Cardiac septum (tissue), 1 donor: Measurements from ENCODE around the gene PPP3R2. TPM values are rescaled to one million over a fixed set of nuclear protein-coding genes. Genes with fewer than 3 reads are reported as not detected.
"Not testable (repeated sequence)": the region's sequence is repeated elsewhere in the genome, so short reads cannot be mapped to it uniquely, and the experiment has no call there.

ENCODE experiments used
- DNase-seq: peaks from one replicate; pipeline ENCODE4 v3.0.0-alpha.2; 2020; ENCODE audit warnings: low spot score
- intact Hi-C: fragments of 100-400 bp; cut with DNase I; formaldehyde crosslinking; loops from one replicate; pipeline ENCODE4 v1.14.0; 2022
- total RNA-seq: library from RNA; stranded (reverse); fragmentation: NEBNext Ultra II Directional; extraction: Animal tissue kit (Norgen Biotek cat#: 25700); gene quantifications from one replicate; pipeline ENCODE4 v1.2.1, GENCODE V29; 2021
- donor health status: DM: no; HTN: no; CAD: no.

Gene PPP3R2
- total RNA-seq, 1 donor from 2014 or later: not detected

- intact Hi-C loops: no loop called here
Measured at GRCh38 chr9:101590901-101591300, 3.9 kb downstream of the PPP3R2 start.

GRCh38 chr9:101590074-101590473, 4.7 kb downstream of the PPP3R2 start:
- DNase-seq, intact Hi-C loops: not testable (repeated sequence)

More at GRCh38 chr9:101590901-101591300, 3.9 kb downstream of the PPP3R2 start:
- DNase-seq: no peak

DNA sequence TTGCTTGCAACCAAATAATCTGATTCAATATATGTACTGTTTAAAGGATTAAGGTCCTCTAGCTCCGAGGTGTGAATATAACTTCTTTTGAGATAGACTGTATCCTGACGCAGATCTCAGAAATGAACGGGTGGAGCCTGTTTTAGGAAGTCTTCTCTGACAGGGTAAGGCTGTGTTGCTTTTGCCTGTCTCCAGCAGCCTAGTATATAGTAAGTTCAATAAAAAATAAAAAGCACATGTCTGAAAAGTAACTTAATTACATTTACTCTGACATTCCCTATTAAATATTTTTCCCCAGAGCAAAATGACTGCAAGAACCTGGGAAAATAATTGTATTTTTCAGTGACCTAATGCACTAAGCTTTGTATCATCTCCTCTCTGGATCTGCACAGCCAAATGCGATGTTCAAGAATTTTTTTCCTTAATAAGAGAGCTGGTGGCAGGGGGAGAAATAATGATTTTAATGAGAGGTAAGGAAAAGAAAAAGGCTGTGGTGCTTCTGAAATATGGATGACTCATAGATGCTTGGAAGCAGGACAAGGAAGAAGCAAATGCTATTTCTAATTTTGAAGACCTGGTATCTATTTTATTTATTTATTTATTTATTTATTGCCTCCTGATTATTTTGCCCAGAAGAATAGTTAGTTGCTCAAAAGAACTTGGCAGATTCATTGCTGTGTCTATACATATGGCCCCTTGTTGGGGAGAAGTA, 7.3 kb downstream of the PPP3R2 start:
- no peak for DNase-seq
- intact Hi-C loops: no loop called here

- DNase-seq: no peak
- intact Hi-C loops: no loop called here
Measured at GRCh38 chr9:101586651-101587050, 8.1 kb downstream of the PPP3R2 start.

- intact Hi-C loops: no loop called here
- DNase-seq: no peak
Measured at GRCh38 chr9:101585740-101586139, 9.0 kb downstream of the PPP3R2 start.

- intact Hi-C loops: no loop called here
- DNase-seq: no peak
Measured at GRCh38 chr9:101582553-101582952, 12.2 kb downstream of the PPP3R2 start.

DNA sequence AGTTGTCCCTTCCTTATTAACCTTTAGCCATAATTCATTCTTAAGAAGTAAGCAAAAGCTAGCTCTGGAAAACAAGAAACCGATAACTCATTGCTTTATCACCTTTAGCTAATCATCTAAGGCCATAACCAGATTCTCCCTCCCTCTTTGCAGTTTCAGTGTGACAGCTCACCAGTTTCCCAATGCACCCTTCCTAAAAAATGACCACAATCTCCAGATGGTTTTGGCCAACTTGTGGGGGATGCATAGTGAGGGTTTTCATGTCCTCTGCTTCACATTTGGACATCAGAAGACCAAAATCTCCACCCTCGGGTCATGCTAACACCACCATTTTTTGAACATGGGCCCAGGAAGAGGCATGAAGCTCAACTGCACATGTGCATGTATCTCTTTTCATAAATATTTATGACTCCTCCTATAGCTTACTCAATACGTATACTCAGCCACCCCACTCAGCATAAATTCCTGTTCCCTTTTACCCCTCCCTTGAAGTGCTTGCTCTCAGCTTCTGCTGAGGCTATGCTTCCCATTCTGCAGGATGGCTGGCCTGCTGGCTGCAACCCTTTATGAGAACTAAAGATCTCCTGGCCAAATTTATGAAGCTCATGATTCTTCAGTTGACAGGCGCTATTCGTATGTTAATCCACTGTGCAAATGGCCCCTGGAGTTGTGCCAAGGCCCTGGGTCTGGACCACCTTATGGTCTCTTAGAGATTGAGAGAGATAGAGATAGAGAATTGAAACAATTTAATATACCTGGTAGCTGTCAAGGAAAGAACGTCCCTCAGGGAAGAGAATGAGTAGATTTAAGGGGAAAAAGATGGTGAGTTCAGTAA, 14.8 kb downstream of the PPP3R2 start:
- intact Hi-C loops: no loop called here
- no peak for DNase-seq

DNA sequence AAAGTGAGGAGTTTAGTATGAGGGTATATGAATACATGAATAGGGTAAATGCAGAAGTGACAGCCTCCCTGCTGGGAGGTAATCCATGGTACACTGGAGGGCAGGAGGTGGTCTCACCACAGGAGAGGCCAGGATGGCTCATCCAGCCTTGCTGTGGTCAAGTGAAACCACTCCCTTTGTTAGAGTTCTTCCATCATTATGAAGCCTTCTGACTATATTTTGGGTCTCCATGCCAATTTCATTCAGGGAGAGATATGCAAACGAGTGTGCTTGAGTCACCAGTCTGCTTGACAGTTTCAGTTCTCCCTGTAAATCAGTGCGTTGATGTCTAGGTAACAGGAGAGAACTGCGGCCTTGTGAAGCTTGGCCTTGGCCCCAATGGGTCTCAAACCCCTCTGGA, 16.4 kb downstream of the PPP3R2 start:
- no peak for DNase-seq
- intact Hi-C loops: no loop called here

GRCh38 chr9:101574731-101575333, 19.9 kb downstream of the PPP3R2 start:
- intact Hi-C loops: no loop called here
- DNase-seq: no peak

DNA sequence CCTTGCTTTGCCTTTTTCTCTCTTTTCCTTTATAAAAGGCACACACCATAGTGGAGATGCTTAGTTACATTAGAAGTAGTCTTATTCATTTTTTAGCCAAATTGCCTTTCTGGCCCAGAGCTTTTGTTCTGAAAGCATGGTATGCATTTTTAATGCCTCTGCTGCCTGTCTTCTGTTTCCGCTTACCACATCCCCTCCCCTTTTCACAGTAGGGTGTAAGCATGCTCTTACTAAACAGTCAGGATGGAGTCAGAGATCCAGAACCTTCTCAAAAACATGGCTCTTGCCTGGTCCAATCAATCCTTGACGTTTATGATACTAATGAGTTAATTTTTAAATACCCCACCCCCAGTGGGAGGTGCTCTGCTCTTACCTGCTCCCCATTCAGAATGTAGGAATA, 22.5 kb downstream of the PPP3R2 start:
- intact Hi-C loops: no loop called here
- DNase-seq: no peak

- intact Hi-C loops: no loop called here
- no peak for DNase-seq
Measured at GRCh38 chr9:101571114-101571513, 23.7 kb downstream of the PPP3R2 start.

DNA sequence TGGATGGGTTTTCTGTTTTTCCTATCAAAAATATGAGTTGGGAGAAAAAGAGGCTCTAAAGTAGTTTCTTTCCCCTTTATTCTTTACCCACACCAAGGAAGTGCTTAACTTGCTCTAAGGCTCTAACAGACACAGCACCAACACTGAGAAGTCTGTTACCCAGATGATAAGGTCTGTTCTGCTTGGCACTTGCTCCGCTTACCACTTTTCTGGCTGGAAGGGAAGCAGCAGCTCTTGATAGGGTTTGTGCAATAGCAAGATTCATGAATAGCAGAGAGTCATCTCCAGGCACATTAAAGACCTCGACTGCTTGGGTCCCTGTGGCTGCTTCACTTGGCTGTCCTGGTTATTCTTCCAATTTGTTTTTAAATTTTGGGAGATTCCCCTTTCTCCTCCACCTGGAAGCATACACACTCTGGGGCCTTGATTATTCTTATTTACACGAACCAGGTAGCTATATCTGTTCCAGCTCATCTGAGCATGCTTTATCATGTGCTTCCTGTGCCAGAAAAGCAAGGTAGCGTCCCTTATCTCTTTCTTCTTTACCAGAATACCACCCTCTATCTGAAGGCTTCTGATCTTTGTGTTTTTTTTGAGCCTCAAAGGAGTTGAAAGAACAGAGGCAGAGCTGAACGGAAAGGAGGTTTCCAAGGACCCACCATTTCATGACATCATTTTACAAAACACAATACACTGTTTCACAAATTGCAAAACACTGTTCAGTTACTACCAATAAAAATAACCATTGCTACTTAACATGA, 24.8 kb downstream of the PPP3R2 start:
- no peak for DNase-seq
- intact Hi-C loops: no loop called here

DNA sequence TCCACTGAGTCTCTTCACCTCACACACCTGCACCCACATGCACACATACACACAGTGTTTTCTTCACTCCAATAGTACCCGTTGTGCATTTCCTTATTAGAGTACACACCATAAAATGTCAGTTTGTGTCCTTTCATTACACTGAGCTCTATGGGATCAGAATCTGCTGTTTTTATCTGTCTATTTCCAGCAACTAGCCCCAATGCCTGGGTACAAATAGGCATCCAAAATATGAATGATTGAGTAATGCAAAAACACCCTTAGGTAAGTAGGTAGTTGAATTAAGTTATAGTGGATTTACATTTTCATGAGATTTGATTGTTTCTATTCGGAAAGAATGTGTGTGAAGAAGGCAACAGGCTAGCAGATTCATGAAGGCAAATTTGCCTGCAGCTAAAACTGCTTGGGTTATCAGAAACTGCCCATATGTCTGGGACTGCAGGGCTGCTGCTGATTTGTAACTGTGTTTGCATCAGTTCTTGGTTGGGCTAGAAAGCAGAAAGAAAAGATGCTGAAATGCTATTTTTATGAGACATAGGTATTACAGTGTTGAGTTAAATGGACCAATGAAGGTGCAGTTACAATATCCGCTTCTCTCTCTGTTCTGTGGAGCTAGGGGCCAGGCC, 26.9 kb downstream of the PPP3R2 start:
- intact Hi-C loops: no loop called here

GRCh38 chr9:101566904-101567724, 27.7 kb downstream of the PPP3R2 start:
- intact Hi-C loops: no loop called here
- no peak for DNase-seq

More for the DNA sequence above, 26.9 kb downstream of the PPP3R2 start:
- DNase-seq: no peak

- intact Hi-C loops: no loop called here
- DNase-seq: no peak
Measured at GRCh38 chr9:101564252-101564651, 30.5 kb downstream of the PPP3R2 start.

GRCh38 chr9:101562966-101563365, 31.8 kb downstream of the PPP3R2 start:
- intact Hi-C loops: no loop called here
- no peak for DNase-seq

DNA sequence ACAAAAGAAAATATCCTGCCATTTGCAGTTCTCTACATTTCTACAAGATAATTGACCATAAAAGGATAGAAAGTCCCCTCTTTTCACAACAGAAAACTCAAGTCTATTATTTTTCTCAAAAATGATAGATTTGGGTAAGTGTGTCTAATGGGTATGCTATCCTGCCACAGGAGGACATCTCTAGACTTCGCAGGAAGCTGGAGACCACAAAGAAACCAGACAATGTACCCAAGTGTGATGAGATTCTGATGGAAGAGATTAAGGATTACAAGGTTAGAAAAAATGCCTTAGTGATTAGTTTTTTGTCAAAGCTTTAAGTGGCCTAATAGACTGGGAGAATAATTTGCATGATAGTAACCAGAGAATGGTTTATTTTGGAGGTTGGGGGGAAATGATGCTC, 33.0 kb downstream of the PPP3R2 start:
- no peak for DNase-seq
- intact Hi-C loops: no loop called here

- DNase-seq, intact Hi-C loops: not testable (repeated sequence)
Measured at GRCh38 chr9:101549472-101550098, 45.2 kb downstream of the PPP3R2 start.
